ENCODE measurements around the gene RLBP1.

RLBP1 gene

GRCh38 chr15:89178307-89178977 is 42.9 kb downstream of the RLBP1 start:
- DNase-seq (ENCODE audit: low read depth) = no peak
- no peak overlapping the region for H3K4me3 ChIP-seq (ENCODE audit: low read depth, low read length)
- TF ChIP-seq POLR2A (IDR thresholded peaks at IDR 0.05; ENCODE audit: extremely low read depth, insufficient read length) (no peak), MAX (IDR thresholded peaks at IDR 0.05; ENCODE audit: low read depth, low read length) (no peak), CTCF (IDR thresholded peaks at IDR 0.05; ENCODE audit: low read depth, low read length) (no peak), MYC (IDR thresholded peaks at IDR 0.05; ENCODE audit: low read depth, low read length) (no peak)

DNA sequence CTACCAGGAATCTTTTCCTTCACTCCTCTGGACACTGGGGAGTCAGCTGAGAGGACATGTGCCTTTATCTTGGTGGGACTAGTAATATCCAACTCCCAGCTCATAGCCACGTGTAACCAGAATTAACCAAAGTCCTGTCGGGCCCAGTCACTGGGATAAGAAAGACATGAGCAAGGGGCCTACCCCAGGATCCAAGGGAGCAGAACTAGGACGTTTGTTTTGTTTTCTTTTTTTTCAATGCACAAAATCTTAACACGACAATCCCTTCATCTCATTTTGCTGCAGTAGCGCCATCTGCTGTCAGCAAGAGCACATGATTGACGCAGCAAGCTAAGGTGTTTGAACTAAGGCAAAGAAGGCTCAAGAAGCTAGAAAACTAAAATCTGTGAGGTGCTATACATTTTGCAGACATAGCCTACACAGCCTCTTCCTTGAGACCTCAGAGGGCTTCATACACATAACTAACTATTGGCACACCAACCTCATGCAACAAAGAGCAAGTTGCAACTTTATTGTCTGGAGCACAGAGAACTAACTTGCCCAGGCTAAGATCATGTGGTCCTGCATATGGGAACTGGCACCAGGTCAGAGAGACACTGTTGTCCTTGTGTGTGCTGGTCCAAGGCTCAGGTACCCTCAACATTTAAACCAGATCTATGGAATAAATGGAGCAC is 43.6 kb downstream of the RLBP1 start:
- TF ChIP-seq CTCF (IDR thresholded peaks at IDR 0.05; ENCODE audit: low read depth, low read length) (peak; percentile 92), MAX (IDR thresholded peaks at IDR 0.05; ENCODE audit: low read depth, low read length) (peak; percentile 91), POLR2A (IDR thresholded peaks at IDR 0.05; ENCODE audit: extremely low read depth, insufficient read length) (no peak), MYC (IDR thresholded peaks at IDR 0.05; ENCODE audit: low read depth, low read length) (no peak; the same call in 1 of the 2 replicates)
- no peak overlapping the region for H3K4me3 ChIP-seq (ENCODE audit: low read depth, low read length)
- DNase-seq (ENCODE audit: low read depth) = peak; percentile 78

DNA sequence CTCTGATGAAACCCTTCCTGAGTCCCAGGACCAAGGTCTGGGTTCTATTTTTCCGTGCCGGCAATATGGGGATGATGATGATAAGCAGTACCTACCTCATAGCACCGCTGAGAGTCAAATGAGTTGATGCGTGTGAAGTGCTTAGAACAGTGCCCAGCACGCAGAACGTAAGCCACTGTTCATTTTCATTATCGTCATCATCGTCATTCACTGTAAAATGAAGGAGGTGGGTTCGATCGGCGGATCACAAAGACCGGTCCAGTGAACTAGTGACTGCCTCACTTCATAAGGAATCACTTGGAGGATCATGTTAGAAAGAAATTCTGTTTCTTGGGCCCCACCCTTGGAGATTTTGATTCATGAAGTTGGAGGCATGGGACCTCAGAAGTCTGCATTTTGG is 44.3 kb downstream of the RLBP1 start:
- DNase-seq (ENCODE audit: low read depth) = no peak
- H3K4me3 ChIP-seq (ENCODE audit: low read depth, low read length) = no peak overlapping the region
- TF ChIP-seq CTCF (IDR thresholded peaks at IDR 0.05; ENCODE audit: low read depth, low read length) = no peak
- TF ChIP-seq MAX (IDR thresholded peaks at IDR 0.05; ENCODE audit: low read depth, low read length) = no peak
- no peak for TF ChIP-seq POLR2A (IDR thresholded peaks at IDR 0.05; ENCODE audit: extremely low read depth, insufficient read length)
- no peak for TF ChIP-seq MYC (IDR thresholded peaks at IDR 0.05; ENCODE audit: low read depth, low read length)

- DNase-seq (ENCODE audit: low read depth) = no peak
- no peak overlapping the region for H3K4me3 ChIP-seq (ENCODE audit: low read depth, low read length)
- TF ChIP-seq MYC (IDR thresholded peaks at IDR 0.05; ENCODE audit: low read depth, low read length) = no peak
- TF ChIP-seq CTCF (IDR thresholded peaks at IDR 0.05; ENCODE audit: low read depth, low read length) = no peak
- TF ChIP-seq MAX (IDR thresholded peaks at IDR 0.05; ENCODE audit: low read depth, low read length) = no peak
- TF ChIP-seq POLR2A (IDR thresholded peaks at IDR 0.05; ENCODE audit: extremely low read depth, insufficient read length) = no peak
Observed at GRCh38 chr15:89175617-89176191, 45.7 kb downstream of the RLBP1 start.

DNA sequence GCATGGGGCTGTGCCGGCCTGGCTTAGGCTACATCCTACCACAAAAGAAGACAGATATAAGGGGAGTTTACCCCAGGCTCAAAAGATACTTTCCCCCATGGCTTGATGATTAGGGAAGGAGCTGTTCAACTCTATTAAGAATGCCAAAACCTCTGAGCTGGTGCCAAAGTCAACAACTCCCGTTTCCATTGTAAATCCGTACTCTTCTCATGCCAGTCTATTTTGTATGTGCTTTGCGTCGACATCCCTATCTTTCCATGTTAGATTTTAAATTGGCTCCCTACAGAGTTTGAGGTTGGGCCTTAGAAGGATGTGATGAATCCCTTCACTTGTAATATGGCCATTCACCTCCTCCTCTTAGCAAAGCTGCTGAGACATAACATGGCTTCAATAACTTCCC is 46.9 kb downstream of the RLBP1 start:
- no peak overlapping the region for H3K4me3 ChIP-seq (ENCODE audit: low read depth, low read length)
- no peak for TF ChIP-seq MYC (IDR thresholded peaks at IDR 0.05; ENCODE audit: low read depth, low read length)
- TF ChIP-seq MAX (IDR thresholded peaks at IDR 0.05; ENCODE audit: low read depth, low read length) = no peak
- TF ChIP-seq POLR2A (IDR thresholded peaks at IDR 0.05; ENCODE audit: extremely low read depth, insufficient read length) = no peak
- TF ChIP-seq CTCF (IDR thresholded peaks at IDR 0.05; ENCODE audit: low read depth, low read length) = no peak

More for the DNA sequence above, 46.9 kb downstream of the RLBP1 start:
- DNase-seq (ENCODE audit: low read depth) = no peak
